Liver (tissue), 3 donors: ENCODE measurements around the gene ANK3.

Experiments used
- CTCF ChIP-seq: fragments of 150-350 bp; IDR thresholded peaks from 2 replicates; pipeline ENCODE4 v1.5.1; 2017; ENCODE audit warnings: improper control_type of control experiment, low read depth, low read length; ENCODE audit not compliant: missing input control
- EGR1 ChIP-seq, 2 donors: IDR thresholded peaks; 2 replicates each; pipeline ENCODE4 v1.6.1; 2016 to 2018; ENCODE audit warnings: antibody characterized with exemption in 2 of 2, low read depth in 2 of 2
- JUND ChIP-seq, 2 donors: IDR thresholded peaks; 2 replicates each; pipeline ENCODE4 v1.6.1; 2016; ENCODE audit warnings: antibody characterized with exemption in 2 of 2
- RAD21 ChIP-seq, 2 donors: IDR thresholded peaks; 2 replicates each; pipeline ENCODE4 v1.6.1; 2016; ENCODE audit warnings: antibody characterized with exemption in 2 of 2, mild to moderate bottlenecking in 2 of 2
- REST ChIP-seq: IDR thresholded peaks from 2 replicates; pipeline ENCODE4 v1.6.1; 2016; ENCODE audit warnings: antibody characterized with exemption, mild to moderate bottlenecking
- SP1 ChIP-seq: IDR thresholded peaks from 2 replicates; pipeline ENCODE4 v1.6.1; 2018; ENCODE audit warnings: antibody characterized with exemption, mild to moderate bottlenecking
- YY1 ChIP-seq: IDR thresholded peaks from 2 replicates; pipeline ENCODE4 v1.6.1; 2016; ENCODE audit warnings: antibody characterized with exemption, mild to moderate bottlenecking
- ZBTB33 ChIP-seq: IDR thresholded peaks from 2 replicates; pipeline ENCODE4 v1.6.1; 2016; ENCODE audit warnings: antibody characterized with exemption
- TF ChIP-seq, protein P1 (sequence below): IDR thresholded peaks from 2 replicates; pipeline ENCODE4 v1.6.1; 2016; ENCODE audit warnings: antibody characterized with exemption
- TF ChIP-seq, protein P2 (sequence below): IDR thresholded peaks from 2 replicates; pipeline ENCODE4 v1.6.1; 2016; ENCODE audit warnings: antibody characterized with exemption
- donor health status: healthy.
- donor health status: healthy.

DNA sequence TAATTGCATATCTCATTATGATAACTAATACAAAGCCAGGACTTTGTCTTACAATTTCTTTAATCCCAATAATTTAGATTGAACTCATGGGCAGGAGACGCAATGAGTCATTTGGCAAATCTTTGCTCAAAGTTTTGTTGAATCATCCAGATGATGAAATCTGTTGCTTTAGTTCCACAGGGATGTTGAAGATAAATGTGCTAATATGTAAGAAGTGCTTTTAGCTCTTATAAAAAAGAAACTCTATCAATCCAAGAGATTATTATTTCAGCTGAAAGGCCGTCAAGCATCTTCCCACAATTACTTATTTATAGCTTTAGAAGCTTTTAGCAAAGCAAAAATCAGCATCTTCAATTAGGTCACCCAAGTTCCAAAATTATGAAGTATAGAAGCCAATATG, 36.8 kb upstream of the ANK3 start:
- no peak for TF ChIP-seq CTCF
- TF ChIP-seq YY1: peak; percentile 24
- no peak for TF ChIP-seq SP1
- TF ChIP-seq REST: no peak
- TF ChIP-seq, protein P1, sequence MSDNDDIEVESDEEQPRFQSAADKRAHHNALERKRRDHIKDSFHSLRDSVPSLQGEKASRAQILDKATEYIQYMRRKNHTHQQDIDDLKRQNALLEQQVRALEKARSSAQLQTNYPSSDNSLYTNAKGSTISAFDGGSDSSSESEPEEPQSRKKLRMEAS: no peak
- TF ChIP-seq RAD21 (IDR thresholded peaks at IDR 0.05): no peak
- no peak for TF ChIP-seq EGR1 (IDR thresholded peaks at IDR 0.05; ENCODE audit: low read depth in 2 of 2)
- TF ChIP-seq JUND (IDR thresholded peaks at IDR 0.05): peak; percentile 89 to 90
- TF ChIP-seq, protein P2, sequence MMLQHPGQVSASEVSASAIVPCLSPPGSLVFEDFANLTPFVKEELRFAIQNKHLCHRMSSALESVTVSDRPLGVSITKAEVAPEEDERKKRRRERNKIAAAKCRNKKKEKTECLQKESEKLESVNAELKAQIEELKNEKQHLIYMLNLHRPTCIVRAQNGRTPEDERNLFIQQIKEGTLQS: peak; percentile 87
- TF ChIP-seq ZBTB33: no peak
